GM12878 (cell line): Measurements from ENCODE around the gene ZBTB7B. TPM values are rescaled to one million over a fixed set of nuclear protein-coding genes. Genes with fewer than 3 reads are reported as not detected.

Experiments
- ATAC-seq: fragments of 200-7000 bp; cut with Tn5 transposase; 3 replicates; pipeline ENCODE4 v1.9.1; 2020; ENCODE audit warnings: mild to moderate bottlenecking, moderate library complexity
- BruUV-seq: library from RNA; stranded (reverse); fragments of 400-500 nt; replicated peaks from 2 replicates; lab custom pipeline; 2021; lab: Mats Ljungman, UMichigan
- CTCF ChIA-PET: fragments of 300-600 bp; sonication (Branson Sonifier 250); formaldehyde crosslinking; extraction: SDS; loops from one replicate; lab custom pipeline; 2021; ENCODE audit warnings: inconsistent platforms; lab: Yijun Ruan, JAX
- POLR2A ChIA-PET: fragments of 350-600 bp; formaldehyde crosslinking; extraction: SDS; loops from one replicate; lab custom pipeline; 2021; ENCODE audit warnings: inconsistent platforms; lab: Charles Lee
- RAD21 ChIA-PET: fragments of 300-600 bp; sonication (Branson Sonifier 250); formaldehyde crosslinking; loops from one replicate; lab custom pipeline; 2023; ENCODE audit warnings: antibody characterized with exemption; ENCODE audit not compliant: unreplicated experiment; lab: Charles Lee
- SMC1A ChIA-PET: fragments of 300-600 bp; sonication (Branson Sonifier 250); formaldehyde crosslinking; loops from one replicate; lab custom pipeline; 2023; ENCODE audit not compliant: unreplicated experiment, uncharacterized antibody; lab: Charles Lee
- DNase-seq: peaks from one replicate; pipeline ENCODE4 v3.0.0-alpha.2; 2011; ENCODE audit warnings: low read depth, low spot score
- FAIRE-seq: peaks from 3 replicates; lab custom pipeline; 2011; peaks lifted over from hg19 to GRCh38; lab: Jason Lieb, UNC
- H2AFZ ChIP-seq: 2 replicates; pipeline ENCODE4 v1.6.0; 2011; ENCODE audit warnings: low read depth, low read length, control low read depth; ENCODE audit not compliant: control insufficient read depth
- H3K27ac ChIP-seq: 2 replicates; pipeline ENCODE4 v1.5.1; 2011; ENCODE audit warnings: control low read depth; ENCODE audit not compliant: control insufficient read depth, insufficient read depth
- H3K27me3 ChIP-seq, 2 experiments: replicated peaks in 1 of 2; 2 replicates each; pipeline versions ENCODE4 v1.6.0 to v1.6.1; 2011; ENCODE audit warnings: low read length in 1 of 2; ENCODE audit not compliant: control insufficient read depth in 2 of 2, insufficient read depth in 2 of 2
- H3K36me3 ChIP-seq, 2 experiments: 2 replicates each; pipeline ENCODE4 v1.5.1; 2011; ENCODE audit warnings: low read length in 1 of 2; ENCODE audit not compliant: control insufficient read depth in 2 of 2, insufficient read depth in 2 of 2
- H3K4me1 ChIP-seq: 2 replicates; pipeline ENCODE4 v1.6.1; 2011; ENCODE audit warnings: mild to moderate bottlenecking, low read length, moderate library complexity, mixed read lengths; ENCODE audit not compliant: control insufficient read depth, insufficient read depth
- H3K4me2 ChIP-seq: 2 replicates; pipeline ENCODE4 v1.6.0; 2011; ENCODE audit warnings: control low read depth; ENCODE audit not compliant: control insufficient read depth, insufficient read depth
- H3K4me3 ChIP-seq: fragments of 200-600 bp; sonication (generic); 2 replicates; pipeline ENCODE4 v1.5.1; 2016
- H3K79me2 ChIP-seq: 2 replicates; pipeline ENCODE4 v1.6.0; 2011; ENCODE audit warnings: low read length; ENCODE audit not compliant: control insufficient read depth, insufficient read depth
- H3K9ac ChIP-seq: 2 replicates; pipeline ENCODE4 v1.8.0; 2011; ENCODE audit warnings: low read length, control low read depth, mixed read lengths; ENCODE audit not compliant: control insufficient read depth, insufficient read depth
- H3K9me3 ChIP-seq: replicated peaks from 3 replicates; pipeline ENCODE4 v1.5.1; 2011; ENCODE audit warnings: mild to moderate bottlenecking, low read length; ENCODE audit not compliant: control insufficient read depth, insufficient read depth
- H4K20me1 ChIP-seq: 2 replicates; pipeline ENCODE4 v1.6.0; 2011; ENCODE audit not compliant: control insufficient read depth, insufficient read depth
- BACH1 ChIP-seq: fragments of 450-650 bp; IDR thresholded peaks from 2 replicates; pipeline ENCODE4 v1.6.1; 2017; ENCODE audit warnings: mild to moderate bottlenecking, borderline replicate concordance
- CBX3 ChIP-seq: fragments of 200-600 bp; sonication (generic); IDR thresholded peaks from 2 replicates; pipeline ENCODE4 v1.6.1; 2016; ENCODE audit warnings: low read depth, borderline replicate concordance
- CHD4 ChIP-seq: fragments of 200-600 bp; sonication (generic); IDR thresholded peaks from 2 replicates; pipeline ENCODE4 v1.6.1; 2016; ENCODE audit warnings: mild to moderate bottlenecking
- FOXK2 ChIP-seq: fragments of 450-650 bp; IDR thresholded peaks from 2 replicates; pipeline ENCODE4 v1.6.1; 2017; ENCODE audit warnings: mild to moderate bottlenecking, moderate library complexity
- GATAD2B ChIP-seq: fragments of 450-650 bp; conservative IDR thresholded peaks from 2 replicates; pipeline ENCODE4 v1.6.1; 2017; ENCODE audit warnings: low read depth, mild to moderate bottlenecking, moderate library complexity
- HSF1 ChIP-seq: fragments of 150-350 bp; IDR thresholded peaks from 2 replicates; pipeline ENCODE4 v1.6.1; 2014; ENCODE audit warnings: mild to moderate bottlenecking, low read depth, low read length
- KLF5 ChIP-seq: fragments of 450-650 bp; IDR thresholded peaks from 2 replicates; pipeline ENCODE4 v1.6.1; 2014; ENCODE audit warnings: mild to moderate bottlenecking; ENCODE audit not compliant: partially characterized antibody
- MTA2 ChIP-seq: fragments of 450-650 bp; IDR thresholded peaks from 2 replicates; pipeline ENCODE4 v1.6.1; 2016; ENCODE audit warnings: low read depth, mild to moderate bottlenecking, moderate library complexity
- NKRF ChIP-seq: fragments of 450-650 bp; conservative IDR thresholded peaks from 2 replicates; pipeline ENCODE4 v1.6.1; 2017; ENCODE audit warnings: mild to moderate bottlenecking, moderate library complexity
- NR2C1 ChIP-seq: fragments of 450-650 bp; IDR thresholded peaks from 2 replicates; pipeline ENCODE4 v1.6.1; 2017; ENCODE audit warnings: antibody characterized with exemption, mild to moderate bottlenecking, moderate library complexity
- SIN3A ChIP-seq: IDR thresholded peaks from 2 replicates; pipeline ENCODE4 v1.6.1; 2012; ENCODE audit warnings: low read depth, low read length, improper control_type of control experiment
- SMAD1 ChIP-seq: fragments of 450-650 bp; IDR thresholded peaks from 2 replicates; pipeline ENCODE4 v1.6.1; 2018; ENCODE audit warnings: mild to moderate bottlenecking, low read depth; ENCODE audit not compliant: partially characterized antibody
- ZNF384 ChIP-seq: IDR thresholded peaks from 2 replicates; pipeline ENCODE4 v1.6.1; 2012; ENCODE audit warnings: low read depth, mild to moderate bottlenecking, low read length, improper control_type of control experiment, borderline replicate concordance
- ZNF687 ChIP-seq: fragments of 450-650 bp; IDR thresholded peaks from 2 replicates; pipeline ENCODE4 v1.6.1; 2017; ENCODE audit warnings: mild to moderate bottlenecking, moderate library complexity
- WGBS: methylation state at CpG from one replicate; pipeline ENCODE4 v1.1.6; 2016; ENCODE audit warnings: low lambda C conversion rate; ENCODE audit not compliant: insufficient replicate concordance, insufficient coverage; ENCODE audit errors: missing lambda C conversion rate; 5-methylcytosine and 5-hydroxymethylcytosine counted together
- in situ Hi-C: fragments of 300-500 bp; cut with MboI; formaldehyde crosslinking; loops from 9 replicates; pipeline ENCODE4 v1.14.3; 2018; ENCODE audit warnings: mixed read lengths
- intact Hi-C: fragments of 100-400 bp; cut with micrococcal nuclease; formaldehyde crosslinking; loops from one replicate; pipeline ENCODE4 v1.14.2; 2022; ENCODE audit not compliant: unreplicated experiment
- polyA plus RNA-seq, 11 experiments: library from polyadenylated mRNA; depleted of rRNA in 4 of 11; unstranded in 6 of 11; stranded (reverse) in 5 of 11; fragments of >200 nt; fragmentation: Nextera tagmentation in 4 of 11; fragmentation: Illumina TruSeq in 1 of 11; extraction: Ambion mirVana in 4 of 11; extraction: Trizol in 1 of 11; gene quantifications; 1 replicate in 1 of 11; 2 replicates in 10 of 11; pipeline versions ENCODE4 v1.2.1 to v1.2.3, GENCODE V29; 2011 to 2016; ENCODE audit warnings: inconsistent platforms in 2 of 11, missing spikeins in 2 of 11, low read depth in 1 of 11
- total RNA-seq, 4 experiments: library from RNA; depleted of rRNA in 3 of 4; stranded (reverse); fragments of >200 nt in 3 of 4; fragmentation: Illumina TruSeq in 1 of 4; extraction: Trizol in 1 of 4; gene quantifications; 2 replicates each; pipeline versions ENCODE4 v1.2.1 to v1.2.3, GENCODE V29; 2013 to 2021

ZBTB7B gene
- total and polyA plus RNA-seq, 10 of the 15 experiments (the other 5 are each of a cell fraction or from before 2014, with no cell fraction given) = 0.11 to 44.9 (median 11.3) TPM

GRCh38 chr1:154998818-154999570 is 3.6 kb upstream of the ZBTB7B start:
- Histone ChIP-seq H3K27ac (peak overlapping the region; percentile 74), H3K79me2 (peaks cover 18% of the 10 kb centered on the region), H2AFZ (peak overlapping the region; percentile 81), H4K20me1 (no peaks in the 10 kb centered on the region), H3K27me3 (no peaks in the 10 kb centered on the region), H3K4me2 (peak overlapping the region; percentile 94), H3K36me3 (no peaks in the 10 kb centered on the region), H3K9ac (peak overlapping the region; percentile 67), H3K4me1 (peaks cover 12% of the 10 kb centered on the region), H3K4me3 (peak overlapping the region; percentile 89), H3K9me3 (no peaks in the 10 kb centered on the region)
- CTCF ChIA-PET = interaction anchor here (0.6 to 11.0 kb wide), 26 partner anchors 9 to 518 kb away, joined by 3 to 226 read pairs (median 4); partner anchors contain the start of genes CKS1B, FLAD1, KCNN3 and KRTCAP2
- in situ Hi-C loops (no loop called here), intact Hi-C loops (loop anchor here (1.0 to 2.0 kb wide), 3 partner anchors 16 to 330 kb away; partner anchors contain the start of genes CKS1B and FLAD1)
- WGBS = 3% methylated on average over 39 of the region's 40 CpGs
- RAD21 ChIA-PET = interaction anchor here (0.7 to 3.0 kb wide), 24 partner anchors 11 to 520 kb away, joined by 3 to 24 read pairs (median 4); partner anchors contain the start of genes ADAM15, FLAD1, PBXIP1 and PMVK
- BruUV-seq = no TSS peak
- DNase-seq = peak; percentile 58
- POLR2A ChIA-PET = interaction anchor here (0.6 to 3.4 kb wide), 13 partner anchors 13 to 443 kb away, joined by 3 to 36 read pairs (median 5); partner anchors contain the start of genes CKS1B, FLAD1, PBXIP1 and PYGO2
- SMC1A ChIA-PET = interaction anchor here (0.6 to 8.1 kb wide), 14 partner anchors 9 to 329 kb away, joined by 3 to 69 read pairs (median 4); partner anchors contain the start of genes CKS1B, FLAD1, PBXIP1 and PYGO2
- peak; percentile 33 for ATAC-seq
- peak; percentile 91 for FAIRE-seq
- TF ChIP-seq NKRF (peak; percentile 54; the same call in 1 of the 2 replicates), SMAD1 (no peak), GATAD2B (peak; percentile 45; the same call in 1 of the 2 replicates), KLF5 (peak; percentile 39), FOXK2 (no peak), MTA2 (peak; percentile 37; the same call in 1 of the 2 replicates), CBX3 (no peak), HSF1 (no peak), BACH1 (peak; percentile 29; the same call in 1 of the 2 replicates), ZNF384 (no peak), NR2C1 (no peak), CHD4 (no peak), SIN3A (no peak), ZNF687 (no peak)
